H1 (cell line): Measurements from ENCODE around the gene TMPRSS3. TPM values are rescaled to one million over a fixed set of nuclear protein-coding genes. Genes with fewer than 3 reads are reported as not detected.
A peak's percentile ranks its signal among the peaks of the same experiment; 100 is the strongest.

ENCODE experiments used
- CTCF ChIA-PET: fragments of 300-600 bp; sonication (Branson Sonifier 250); formaldehyde crosslinking; loops from one replicate; lab custom pipeline; 2021; ENCODE audit not compliant: partially characterized antibody; lab: Charles Lee
- POLR2A ChIA-PET: fragments of 300-600 bp; sonication (Branson Sonifier 250); formaldehyde crosslinking; loops from one replicate; lab custom pipeline; 2021; ENCODE audit warnings: inconsistent platforms; ENCODE audit not compliant: partially characterized antibody; lab: Charles Lee
- DNase-seq, 2 experiments: peaks; one replicate each; pipeline versions ENCODE4 v3.0.0 to v3.0.0-alpha.2; 2010 to 2022; ENCODE audit warnings: low spot score in 2 of 2, low read depth in 1 of 2, mixed read lengths in 1 of 2
- FAIRE-seq: peaks from 2 replicates; lab custom pipeline; 2011; peaks lifted over from hg19 to GRCh38; lab: Jason Lieb, UNC
- H2AFZ ChIP-seq: 2 replicates; pipeline ENCODE4 v1.8.1; 2012; ENCODE audit warnings: low read length, inconsistent platforms
- H2AK5ac ChIP-seq: 2 replicates; pipeline ENCODE4 v1.6.1; 2013; ENCODE audit warnings: low read depth, low read length
- H2BK120ac ChIP-seq: replicated peaks from 2 replicates; pipeline ENCODE3; 2013; ENCODE audit warnings: low read depth, low read length, inconsistent platforms
- H2BK12ac ChIP-seq: 2 replicates; pipeline ENCODE4 v1.6.1; 2013; ENCODE audit warnings: low read depth, low read length
- H2BK15ac ChIP-seq: 2 replicates; pipeline ENCODE4 v1.6.1; 2013; ENCODE audit warnings: low read length
- H2BK20ac ChIP-seq: 2 replicates; pipeline ENCODE4 v1.6.1; 2013; ENCODE audit warnings: low read length
- H2BK5ac ChIP-seq: 2 replicates; pipeline ENCODE4 v1.6.1; 2013; ENCODE audit warnings: low read depth, low read length
- H3K14ac ChIP-seq: 2 replicates; pipeline ENCODE4 v1.6.1; 2013; ENCODE audit warnings: inconsistent platforms; ENCODE audit not compliant: insufficient read length
- H3K18ac ChIP-seq: 2 replicates; pipeline ENCODE4 v1.6.1; 2013; ENCODE audit warnings: low read length; ENCODE audit errors: extremely low read depth
- H3K23ac ChIP-seq: 2 replicates; pipeline ENCODE4 v1.6.1; 2013; ENCODE audit warnings: inconsistent platforms; ENCODE audit not compliant: insufficient read length
- H3K23me2 ChIP-seq: 2 replicates; pipeline ENCODE4 v1.6.1; 2013; ENCODE audit warnings: low read depth, low read length
- H3K27ac ChIP-seq: 2 replicates; pipeline ENCODE4 v1.6.1; 2011; ENCODE audit warnings: low read depth, low read length, inconsistent platforms
- H3K27me3 ChIP-seq, 4 experiments: replicated peaks in 1 of 4; 1 replicate in 1 of 4; 2 replicates in 3 of 4; pipeline versions ENCODE4 v1.6.1 to v1.8.1; 2011 to 2013; ENCODE audit warnings: low read length in 3 of 4, mild to moderate bottlenecking in 3 of 4, inconsistent platforms in 2 of 4, mixed read lengths in 2 of 4, moderate library complexity in 1 of 4; ENCODE audit not compliant: control insufficient read depth in 3 of 4, insufficient read depth in 3 of 4; ENCODE audit errors: extremely low read depth in 1 of 4
- H3K36me3 ChIP-seq, 4 experiments: 2 replicates each; pipeline versions ENCODE4 v1.6.1 to v1.8.1; 2011 to 2013; ENCODE audit warnings: mild to moderate bottlenecking in 4 of 4, low read length in 3 of 4, moderate library complexity in 2 of 4, control low read depth in 1 of 4, inconsistent platforms in 1 of 4; ENCODE audit not compliant: insufficient read depth in 4 of 4, control insufficient read depth in 2 of 4
- H3K4ac ChIP-seq: replicated peaks from 2 replicates; pipeline ENCODE3; 2013; ENCODE audit warnings: low read length, low read depth, mixed read lengths, inconsistent platforms; ENCODE audit not compliant: insufficient read length
- H3K4me1 ChIP-seq, 4 experiments: replicated peaks in 1 of 4; 1 replicate in 1 of 4; 2 replicates in 3 of 4; pipeline versions ENCODE4 v1.6.1 to v1.8.1; 2011 to 2013; ENCODE audit warnings: low read length in 3 of 4, inconsistent platforms in 2 of 4, mixed read lengths in 1 of 4; ENCODE audit not compliant: insufficient read depth in 4 of 4, control insufficient read depth in 3 of 4
- H3K4me2 ChIP-seq, 2 experiments: 2 replicates each; pipeline versions ENCODE4 v1.6.1 to v1.8.1; 2011 to 2013; ENCODE audit warnings: low read depth in 2 of 2, low read length in 2 of 2, control low read depth in 1 of 2, inconsistent platforms in 1 of 2, mild to moderate bottlenecking in 1 of 2; ENCODE audit not compliant: insufficient read depth in 1 of 2
- H3K4me3 ChIP-seq, 4 experiments: fragments of 200-600, 300-600 bp in 1 of 4; sonication (generic), shearing (Covaris generic), sonication (Bioruptor Twin) in 1 of 4; 2 replicates each; pipeline versions ENCODE4 v1.5.1 to v1.8.1; 2011 to 2016; ENCODE audit warnings: low read length in 4 of 4, low read depth in 3 of 4, control low read depth in 2 of 4, inconsistent platforms in 2 of 4, mild to moderate bottlenecking in 2 of 4, mixed read lengths in 1 of 4, moderate library complexity in 1 of 4; ENCODE audit not compliant: insufficient read depth in 2 of 4; ENCODE audit errors: extremely low read depth in 1 of 4
- H3K56ac ChIP-seq: replicated peaks from 2 replicates; pipeline ENCODE3; 2013; ENCODE audit warnings: low read depth, mild to moderate bottlenecking, mixed read lengths, low read length, inconsistent platforms; ENCODE audit not compliant: insufficient read length
- H3K79me1 ChIP-seq: 2 replicates; pipeline ENCODE4 v1.6.1; 2013; ENCODE audit warnings: low read depth, low read length, control low read depth
- H3K79me2 ChIP-seq, 2 experiments: 2 replicates each; pipeline versions ENCODE4 v1.6.1 to v1.8.1; 2012 to 2013; ENCODE audit warnings: low read length in 2 of 2, mild to moderate bottlenecking in 2 of 2, inconsistent platforms in 1 of 2; ENCODE audit not compliant: insufficient read depth in 2 of 2, control insufficient read depth in 1 of 2
- H3K9ac ChIP-seq, 4 experiments: replicated peaks in 1 of 4; 1 replicate in 1 of 4; 2 replicates in 3 of 4; pipeline versions ENCODE4 v1.6.1 to v1.8.1; 2011 to 2013; ENCODE audit warnings: low read depth in 3 of 4, low read length in 3 of 4, control low read depth in 2 of 4, mild to moderate bottlenecking in 2 of 4, moderate library complexity in 2 of 4, inconsistent platforms in 1 of 4; ENCODE audit errors: extremely low read depth in 1 of 4
- H3K9me3 ChIP-seq, 2 experiments: 2 replicates each; pipeline versions ENCODE4 v1.6.1 to v1.8.1; 2012 to 2013; ENCODE audit warnings: mild to moderate bottlenecking in 2 of 2, moderate library complexity in 2 of 2, control low read depth in 1 of 2, inconsistent platforms in 1 of 2, low read depth in 1 of 2, low read length in 1 of 2, mixed read lengths in 1 of 2; ENCODE audit not compliant: insufficient read depth in 2 of 2
- H4K20me1 ChIP-seq, 2 experiments: replicated peaks in 1 of 2; 2 replicates each; pipeline versions ENCODE3 to v1.8.1; 2011 to 2013; ENCODE audit warnings: inconsistent platforms in 2 of 2, low read length in 2 of 2, mild to moderate bottlenecking in 1 of 2; ENCODE audit not compliant: insufficient read depth in 2 of 2, control insufficient read depth in 1 of 2
- H4K5ac ChIP-seq: 2 replicates; pipeline ENCODE4 v1.6.1; 2013; ENCODE audit warnings: low read length, low read depth, mixed read lengths, inconsistent platforms; ENCODE audit not compliant: insufficient read length
- H4K8ac ChIP-seq: 2 replicates; pipeline ENCODE4 v1.8.0; 2013; ENCODE audit warnings: mild to moderate bottlenecking, moderate library complexity, low read length, inconsistent platforms; ENCODE audit not compliant: insufficient read depth; ENCODE audit errors: extremely low read depth
- H4K91ac ChIP-seq: replicated peaks from 2 replicates; pipeline ENCODE3; 2013; ENCODE audit warnings: low read length, mixed read lengths, inconsistent platforms; ENCODE audit not compliant: insufficient read length
- GABPA ChIP-seq: IDR thresholded peaks from 2 replicates; pipeline ENCODE4 v1.6.1; 2011; ENCODE audit warnings: mild to moderate bottlenecking, low read length, moderate library complexity, borderline replicate concordance; ENCODE audit not compliant: insufficient read depth
- KDM1A ChIP-seq: fragments of 200-600, 300-600 bp; sonication (generic); IDR thresholded peaks from 2 replicates; pipeline ENCODE4 v1.7.1; 2016; ENCODE audit warnings: mild to moderate bottlenecking, low read length, borderline replicate concordance
- WGBS, 2 experiments: shearing (Covaris generic) in 1 of 2; methylation state at CpG; one replicate each; pipeline versions ENCODE4 v1.1.6 to v1.1.7; 2013 to 2015; ENCODE audit warnings: low lambda C conversion rate in 2 of 2, mixed read lengths in 2 of 2, inconsistent platforms in 1 of 2, low coverage in 1 of 2, missing lambda C conversion rate in 1 of 2; ENCODE audit not compliant: insufficient replicate concordance in 2 of 2, insufficient coverage in 1 of 2, insufficient read length in 1 of 2; ENCODE audit errors: extremely low coverage in 1 of 2, missing lambda C conversion rate in 1 of 2; 5-methylcytosine and 5-hydroxymethylcytosine counted together
- polyA plus RNA-seq, 7 experiments: library from polyadenylated mRNA; depleted of rRNA in 3 of 7; stranded (reverse) in 5 of 7; unstranded in 2 of 7; fragments of >200 nt in 5 of 7; fragments of 200-250 nt in 2 of 7; gene quantifications; 1 replicate in 5 of 7; 2 replicates in 1 of 7; 4 replicates in 1 of 7; pipeline versions ENCODE4 v1.2.1 to v1.2.3, GENCODE V29; 2011 to 2013; ENCODE audit warnings: missing spikeins in 2 of 7, mixed read lengths in 2 of 7
- total RNA-seq: library from RNA; stranded (reverse); fragmentation: NEBNext Ultra II Directional; extraction: Animal tissue kit (Norgen Biotek cat#: 25700); gene quantifications from 2 replicates; pipeline ENCODE4 v1.2.1, GENCODE V29; 2021

Gene TMPRSS3
- total and polyA plus RNA-seq, 2 of the 8 experiments (the other 6 are each of a cell fraction or from before 2014, with no cell fraction given): 0.38 TPM; not detected in 1

DNA sequence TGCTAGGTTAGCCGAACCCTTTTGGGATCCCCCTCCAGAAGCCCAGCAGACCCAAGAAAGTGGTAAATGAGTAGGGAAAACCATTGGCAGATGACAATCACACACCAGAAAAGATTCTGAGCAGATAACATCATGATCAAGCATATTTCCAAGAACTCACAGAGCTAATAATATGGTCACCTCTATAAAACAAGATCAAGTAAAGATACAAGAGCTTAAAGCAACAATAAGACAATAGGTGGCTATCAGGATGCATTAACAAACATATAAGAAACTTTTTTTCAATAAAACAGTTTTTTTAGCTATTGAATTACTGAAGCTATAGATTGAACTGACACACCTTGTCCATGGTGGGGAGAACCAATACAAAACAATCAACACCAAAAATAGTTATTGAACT is 36.8 kb upstream of the TMPRSS3 start:
- DNase-seq (no peak), FAIRE-seq (no peak)
- Histone ChIP-seq H2BK20ac (no peak overlapping the region), H3K27me3 (no peaks in the 10 kb centered on the region), H3K36me3 (no peaks in the 10 kb centered on the region), H4K8ac (no peak overlapping the region), H3K79me2 (no peaks in the 10 kb centered on the region), H2BK5ac (no peak overlapping the region), H3K79me1 (no peaks in the 10 kb centered on the region), H2AFZ (no peak overlapping the region), H3K9ac (no peak overlapping the region), H4K91ac (no peak overlapping the region), H4K5ac (no peak overlapping the region), H3K4ac (no peak overlapping the region), H4K20me1 (peaks cover 0 to 2% of the 10 kb centered on the region in 2 experiments), H3K4me2 (no peak overlapping the region), H3K4me3 (no peak overlapping the region), H3K27ac (no peak overlapping the region), H2BK120ac (no peak overlapping the region), H2BK15ac (no peak overlapping the region), H3K18ac (no peak overlapping the region), H3K56ac (no peak overlapping the region), H3K23me2 (no peaks in the 10 kb centered on the region), H2BK12ac (no peak overlapping the region), H3K9me3 (peaks cover 4% of the 10 kb centered on the region in 2 experiments; a peak in 2 of 4 replicates), H3K14ac (no peak overlapping the region), H3K23ac (no peak overlapping the region), H3K4me1 (no peaks in the 10 kb centered on the region), H2AK5ac (no peak overlapping the region)
- CTCF ChIA-PET: no interaction called here
- WGBS, 2 experiments: 93% methylated on average over 1 of the region's 1 CpG; no CpG with 5 or more reads in 1 of the 2 experiments
- TF ChIP-seq GABPA (no peak), KDM1A (peak; percentile 63)
- TF ChIP-seq, all 59 proteins: peak for 1
- POLR2A ChIA-PET: no interaction called here
